HG02678 (cell line): ENCODE results near the gene SPPL2B.

Experiments used
- ATAC-seq: cut with Tn5 transposase; IDR thresholded peaks from one replicate; pipeline ENCODE4 v1.9.1; 2021; ENCODE audit warnings: mild to moderate bottlenecking, moderate library complexity; ENCODE audit not compliant: unreplicated experiment

Gene SPPL2B

DNA sequence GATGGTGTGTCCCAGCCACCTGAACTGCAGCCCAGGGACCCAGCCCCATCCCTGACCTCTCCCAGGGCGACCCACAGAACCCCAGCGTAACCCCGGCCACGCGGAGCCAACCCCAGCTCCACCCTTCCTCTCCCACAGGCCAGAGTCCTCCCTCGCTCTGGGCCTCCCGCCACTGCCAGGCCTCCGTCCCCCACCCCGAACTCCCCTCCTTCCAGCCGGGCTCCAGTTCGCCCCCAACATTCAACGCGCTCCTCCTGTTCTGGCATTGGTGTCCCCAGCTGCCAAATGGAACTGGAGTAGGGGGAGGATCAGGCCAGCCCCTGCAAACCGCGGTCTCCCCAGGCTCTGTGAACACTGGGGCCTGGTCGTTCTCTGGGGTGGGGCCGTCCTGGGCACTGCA, 28.0 kb upstream of the SPPL2B start:
- ATAC-seq = no peak

DNA sequence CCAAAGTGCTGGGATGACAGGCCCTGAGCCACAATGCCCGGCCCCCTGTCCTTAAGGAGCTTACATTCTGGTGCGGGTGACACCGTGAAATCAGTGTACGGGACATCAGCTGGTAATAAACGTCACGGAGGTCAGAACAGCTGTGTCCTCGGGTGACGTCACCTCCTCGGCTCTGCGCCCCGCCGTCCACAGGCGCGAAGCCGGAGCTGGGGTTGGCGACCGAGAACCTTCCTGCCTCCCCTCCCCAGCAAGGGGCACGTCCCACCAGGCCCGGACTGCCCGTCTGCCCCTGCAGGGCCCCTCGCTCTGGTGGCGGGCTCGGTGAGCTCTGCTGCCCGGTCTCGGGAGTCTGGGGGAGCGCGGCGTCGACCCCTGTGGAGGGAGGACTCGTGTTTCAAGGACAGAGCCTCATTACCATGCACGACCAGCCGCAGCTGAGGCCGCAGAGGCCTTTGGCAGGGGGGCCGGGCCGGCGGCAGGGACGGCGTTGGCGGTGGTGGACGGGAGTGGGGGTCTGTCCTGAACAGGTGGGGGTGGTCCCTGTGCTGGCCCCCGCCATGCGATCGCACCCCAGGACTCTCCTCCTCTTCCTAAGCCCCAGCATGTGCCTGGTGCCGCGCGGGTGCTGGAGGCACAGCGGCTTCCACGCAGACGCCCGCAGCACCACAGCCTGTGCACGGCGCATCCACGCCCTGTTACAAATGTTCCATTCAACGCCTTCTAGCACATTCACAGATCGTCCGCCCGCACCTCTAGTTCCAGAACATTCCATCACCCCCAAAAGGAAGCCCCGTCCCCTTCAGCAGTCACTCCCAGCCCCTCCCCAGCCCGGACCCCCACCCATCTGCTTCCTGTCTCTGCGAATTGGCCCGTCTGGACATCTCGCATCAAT, 25.9 kb upstream of the SPPL2B start:
- no peak for ATAC-seq

DNA sequence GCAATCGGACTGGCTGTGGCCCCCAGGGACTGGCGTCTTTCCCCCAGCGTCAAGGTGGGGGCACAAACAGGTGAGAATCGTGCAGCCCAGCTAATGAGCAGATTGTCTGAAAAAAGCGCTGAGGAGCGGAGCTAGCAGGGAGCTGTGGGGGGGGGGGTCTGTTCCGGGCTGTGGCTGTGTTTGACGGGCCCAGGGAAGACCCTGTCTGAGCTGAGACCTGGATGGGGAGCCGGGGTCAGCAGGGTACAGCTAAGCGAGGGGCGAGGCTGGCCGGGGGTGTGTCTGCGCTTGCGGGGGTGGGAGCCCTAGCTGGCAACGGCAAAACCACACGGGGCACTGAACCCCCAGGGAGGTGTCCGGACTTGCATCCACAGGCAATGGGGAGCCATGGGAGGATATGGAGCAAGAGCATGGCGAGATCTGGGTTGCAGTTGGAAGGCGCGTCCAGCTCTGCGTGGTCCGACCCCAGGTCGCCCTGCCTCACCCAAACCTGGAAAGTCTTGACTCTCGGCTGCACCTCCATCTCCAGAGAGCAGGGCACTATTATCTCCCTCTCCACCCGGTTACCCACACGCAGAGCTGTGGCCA, 25.2 kb upstream of the SPPL2B start:
- ATAC-seq = no peak

DNA sequence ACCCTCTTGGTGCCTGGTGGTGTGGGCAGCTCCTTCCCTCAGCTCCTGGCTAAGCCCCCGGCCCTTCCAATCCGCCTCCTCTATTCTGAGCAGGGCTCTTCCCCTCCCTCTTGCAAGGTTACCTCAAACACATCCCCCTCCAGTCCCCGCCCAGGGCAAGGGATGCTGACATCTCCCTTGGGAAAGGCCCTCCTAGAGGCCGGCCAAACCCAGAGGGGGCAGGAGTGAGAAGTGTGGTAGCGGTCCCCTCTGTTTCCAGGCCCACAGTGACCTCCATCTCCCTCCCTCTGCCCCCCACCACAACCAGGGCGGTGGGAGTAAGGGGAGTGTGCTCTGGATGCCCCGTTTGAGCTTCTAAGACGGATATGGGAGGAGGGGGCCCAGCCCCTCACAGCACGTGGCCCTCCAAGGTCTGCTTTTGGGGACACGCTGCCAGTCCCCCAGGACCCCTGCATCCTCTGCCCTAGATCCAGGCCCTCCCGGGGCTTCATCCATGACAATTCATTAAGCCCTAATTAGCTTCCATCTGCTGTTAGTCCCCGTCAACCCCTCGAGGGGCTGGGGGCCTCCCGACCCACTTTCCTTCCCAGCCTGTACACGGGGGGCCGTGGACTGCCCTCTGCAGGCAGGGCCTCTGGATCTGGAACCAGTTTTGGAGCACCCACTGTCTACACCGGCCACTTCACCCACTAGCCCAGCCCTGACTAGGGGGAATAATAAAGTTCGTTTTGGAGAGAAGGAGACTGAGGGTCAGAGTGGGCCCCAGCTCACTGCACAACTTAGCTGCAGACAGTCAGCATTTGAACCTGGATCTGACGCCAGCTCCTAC, 22.8 kb upstream of the SPPL2B start:
- ATAC-seq = no peak

DNA sequence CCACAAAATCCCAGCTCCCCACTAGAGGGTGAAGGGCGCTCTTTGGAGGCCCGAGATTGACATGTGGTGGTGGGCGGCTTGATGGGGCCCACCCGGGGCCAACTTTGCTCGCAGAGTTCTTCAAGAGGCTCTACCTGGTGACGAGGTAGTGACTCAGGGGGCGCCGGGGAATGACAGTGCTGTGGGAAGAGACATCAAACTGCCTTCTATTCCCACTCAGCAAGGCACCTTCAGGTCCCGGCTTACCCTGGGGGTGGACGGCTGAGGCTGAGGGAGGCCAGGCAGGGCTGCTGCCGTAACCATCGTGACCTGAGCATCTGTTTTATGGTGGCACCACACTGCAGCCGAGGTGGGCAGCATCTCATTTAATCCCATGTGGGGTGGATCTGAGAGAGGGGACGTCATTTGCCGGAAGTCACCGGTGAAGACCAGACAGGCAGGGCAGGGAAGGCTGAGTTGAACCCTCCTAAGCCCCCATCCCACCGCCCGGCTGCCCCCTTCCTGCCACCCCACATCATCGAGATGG, 22.1 kb upstream of the SPPL2B start:
- no peak for ATAC-seq

DNA sequence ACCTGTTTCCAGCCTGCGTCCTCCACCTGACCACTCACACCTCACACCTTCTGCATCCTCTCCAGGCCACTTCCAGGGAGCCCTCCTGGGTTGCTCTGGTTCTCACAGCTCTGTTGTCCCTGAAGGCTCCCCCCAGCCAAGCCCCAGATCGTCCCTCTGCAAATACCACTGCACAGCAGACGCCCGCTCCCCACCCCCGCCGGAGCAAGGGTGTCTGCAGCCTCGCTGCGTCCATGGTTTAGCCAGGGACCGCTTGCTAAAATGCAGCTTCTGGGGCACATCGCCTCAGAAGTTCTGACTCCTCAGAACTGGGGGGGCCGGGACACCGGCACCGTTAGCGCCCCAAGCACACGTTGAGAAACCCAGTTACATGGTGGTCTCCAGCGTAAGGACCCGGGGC, 21.5 kb upstream of the SPPL2B start:
- no peak for ATAC-seq

DNA sequence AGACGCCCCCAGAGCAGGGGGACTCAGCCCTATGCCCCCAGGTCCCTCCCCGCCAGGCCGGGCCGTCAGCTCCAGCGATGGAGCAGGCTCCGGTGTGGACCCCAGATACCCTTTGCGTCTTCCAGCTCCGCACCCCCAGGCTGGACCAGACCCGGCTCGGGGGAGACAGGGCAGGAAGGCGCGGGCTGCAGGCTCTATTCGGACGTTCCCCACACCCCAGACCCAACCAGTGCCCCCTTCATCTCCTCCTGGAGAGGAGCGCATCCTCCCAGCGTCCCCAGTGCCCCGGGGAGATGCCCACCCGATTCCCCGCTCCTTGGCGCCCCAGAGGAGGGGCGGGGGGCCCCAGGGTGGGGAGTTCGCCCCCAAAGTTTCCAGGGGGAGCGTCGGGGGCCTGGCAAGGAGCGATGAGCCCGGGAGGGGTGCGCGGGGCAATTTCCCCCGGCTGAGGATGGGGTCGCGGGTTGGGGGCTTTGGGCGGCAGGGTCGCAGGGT, 20.9 kb upstream of the SPPL2B start:
- ATAC-seq = no peak

DNA sequence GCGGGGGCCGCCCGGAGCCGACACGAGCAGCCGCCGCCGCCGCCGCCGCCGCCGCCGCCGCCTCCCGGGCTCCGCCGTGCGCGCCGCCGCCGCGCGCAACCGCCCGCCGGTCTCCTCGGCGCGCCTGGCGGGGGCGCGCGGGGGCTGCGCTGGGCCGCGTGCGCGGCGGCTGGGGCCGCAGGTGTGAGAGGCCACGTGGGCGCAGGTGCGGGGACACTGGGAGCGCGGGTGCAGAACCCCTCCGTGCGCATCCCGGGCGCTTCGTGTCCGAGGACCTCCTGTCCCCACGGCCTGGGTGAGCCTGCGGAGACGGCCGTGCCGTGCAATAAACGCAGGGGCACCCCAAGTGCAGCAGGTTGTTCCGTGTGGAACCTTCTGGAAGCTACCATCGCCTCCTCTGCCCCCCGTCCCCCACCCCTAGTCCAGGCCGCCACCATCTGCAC, 20.3 kb upstream of the SPPL2B start, which contains the start of gene LINGO3:
Gene LINGO3, minus strand, starts transcription at position 41 of the 443 bp plus-strand sequence. CDS start 16,378 bp downstream, outside the sequence.
- no peak for ATAC-seq

DNA sequence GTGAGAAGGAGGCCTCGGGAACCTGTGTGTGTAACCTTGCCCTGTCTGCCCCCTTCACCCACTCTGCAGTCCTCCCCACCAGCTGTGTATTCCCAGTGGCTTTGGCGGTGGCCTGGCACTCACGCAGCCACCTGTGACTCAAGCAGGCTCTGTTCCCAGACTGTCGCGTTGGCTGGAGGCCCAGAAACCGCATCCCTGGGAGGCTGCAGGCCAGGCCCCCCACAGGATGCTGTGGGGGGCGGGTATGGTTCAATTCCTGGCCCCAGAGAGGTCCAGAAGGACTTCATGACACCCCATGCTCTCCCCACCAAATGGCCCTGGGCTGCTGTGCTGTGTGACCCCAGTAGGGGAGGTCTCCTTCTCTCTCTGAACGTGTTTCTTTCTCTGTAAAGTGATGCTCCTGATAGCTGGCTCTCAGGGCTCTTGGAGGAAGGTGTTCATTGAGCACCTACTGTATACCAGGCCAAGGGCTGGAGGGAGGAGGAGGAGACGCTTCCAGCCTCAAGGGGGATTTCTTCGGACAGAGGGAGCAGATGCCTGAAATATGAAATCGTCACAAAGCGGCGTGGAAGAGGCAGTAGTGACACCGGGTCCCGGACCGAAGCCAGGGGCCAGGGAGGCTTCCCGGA, 18.6 kb upstream of the SPPL2B start:
- no peak for ATAC-seq

DNA sequence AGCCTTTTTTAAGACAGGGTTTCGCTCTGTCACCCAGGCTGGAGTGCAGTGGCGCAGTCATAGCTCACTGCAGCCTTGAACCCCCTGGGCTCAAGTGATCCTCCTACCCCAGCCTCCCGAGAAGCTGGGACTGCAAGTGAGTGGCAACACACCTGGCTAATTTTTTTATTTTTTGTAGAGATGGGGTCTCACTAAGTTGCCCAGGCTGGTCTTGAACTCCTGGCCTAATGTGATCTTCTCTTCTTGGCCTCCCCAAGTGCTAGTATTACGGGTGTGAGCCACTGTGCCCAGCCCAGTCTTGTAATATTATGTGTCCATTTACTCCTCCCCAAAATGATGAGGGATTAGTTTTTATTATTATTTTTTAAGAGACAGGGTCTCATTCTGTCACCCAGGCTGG, 17.4 kb upstream of the SPPL2B start:
- ATAC-seq = no peak

DNA sequence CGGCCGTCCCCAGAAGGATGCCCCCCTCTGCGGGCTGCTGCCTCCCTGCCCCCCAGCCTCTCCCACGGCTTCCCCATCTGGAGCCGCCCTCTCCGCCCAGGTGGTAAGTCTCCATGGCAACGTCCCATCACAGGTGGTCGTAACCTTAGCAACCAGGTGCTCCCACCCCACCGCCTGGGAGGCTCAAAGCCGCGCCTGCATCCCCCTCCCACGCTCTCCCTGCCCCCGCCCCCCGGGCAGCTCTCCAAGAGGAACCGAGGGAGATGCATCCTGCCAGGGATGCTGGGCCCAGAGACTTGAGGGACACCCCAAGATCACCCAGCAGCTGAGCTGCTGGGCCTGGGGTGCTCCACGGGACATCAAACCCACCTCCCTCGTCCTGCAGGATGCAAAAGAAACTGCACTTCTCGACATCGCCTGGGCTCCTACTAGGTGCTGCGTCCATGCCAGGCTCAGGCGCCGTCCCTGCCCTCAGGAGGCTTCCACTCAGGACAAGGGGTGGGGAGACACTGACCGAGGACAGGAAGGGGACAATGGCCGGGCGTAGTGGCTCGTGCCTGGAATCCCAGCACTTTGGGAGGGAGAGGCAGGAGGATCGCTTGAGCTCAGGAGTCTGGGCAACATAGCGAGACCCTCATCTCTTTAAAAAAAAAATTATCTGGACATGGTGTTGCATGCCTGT, 15.5 kb upstream of the SPPL2B start:
- ATAC-seq = no peak

DNA sequence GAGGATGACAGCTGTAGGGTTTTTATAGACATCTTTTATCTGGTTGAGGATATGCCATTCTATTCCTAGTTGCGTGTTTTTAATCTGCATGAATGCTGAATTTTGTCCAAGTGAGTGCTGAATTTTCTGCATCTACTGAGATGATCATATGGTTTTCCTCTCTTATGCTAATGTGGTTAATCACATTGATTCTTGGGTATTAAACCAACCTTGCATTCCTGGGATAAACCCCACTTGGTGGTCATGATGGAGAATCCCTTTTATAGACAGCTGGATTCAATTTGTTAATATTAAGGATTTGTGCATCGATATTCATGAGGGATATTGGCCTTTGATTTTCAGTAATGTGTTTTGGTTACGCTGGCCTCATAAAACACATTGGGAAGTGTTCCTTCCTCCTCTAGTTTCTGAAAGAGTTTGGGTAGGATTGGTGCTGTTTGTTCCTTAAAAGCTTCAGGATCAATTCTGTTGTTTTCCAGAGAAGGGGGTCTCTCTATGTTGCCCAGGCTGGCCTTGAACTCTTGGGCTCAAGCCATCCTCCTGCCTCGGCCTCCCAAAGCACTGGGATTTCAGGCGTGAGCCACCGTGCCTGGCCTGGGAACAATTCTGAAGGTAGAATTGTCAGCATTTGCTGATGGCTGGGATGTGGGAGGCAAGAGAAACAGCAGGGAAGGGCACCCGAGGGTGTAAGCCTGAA, 13.2 kb upstream of the SPPL2B start:
- no peak for ATAC-seq

DNA sequence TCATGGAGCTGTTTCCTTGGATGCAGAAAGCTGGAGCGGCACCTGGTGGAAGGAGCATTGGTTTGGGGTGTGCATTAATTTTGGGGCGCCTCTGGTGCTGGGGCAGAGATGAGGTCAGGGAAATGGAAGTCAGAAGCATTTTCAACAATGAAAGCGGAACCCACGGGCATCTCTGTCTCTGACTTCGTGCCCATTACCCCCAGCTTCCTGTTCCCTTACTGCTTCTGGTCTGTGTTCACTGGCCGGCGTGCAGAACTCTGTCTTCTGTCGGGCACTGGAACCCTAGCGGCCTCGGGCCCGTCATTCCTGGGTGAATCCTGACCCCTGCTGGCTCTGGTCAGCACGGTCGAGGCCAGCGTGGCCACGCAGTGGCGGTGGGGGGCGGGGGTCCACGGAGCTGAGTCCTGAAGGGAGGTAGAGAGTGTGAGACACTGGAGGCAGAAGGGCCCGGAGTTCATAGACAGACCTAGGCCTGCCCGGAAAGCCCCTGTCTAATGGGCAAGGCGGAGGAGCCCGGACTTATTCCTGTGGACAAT, 12.6 kb upstream of the SPPL2B start:
- ATAC-seq = no peak

DNA sequence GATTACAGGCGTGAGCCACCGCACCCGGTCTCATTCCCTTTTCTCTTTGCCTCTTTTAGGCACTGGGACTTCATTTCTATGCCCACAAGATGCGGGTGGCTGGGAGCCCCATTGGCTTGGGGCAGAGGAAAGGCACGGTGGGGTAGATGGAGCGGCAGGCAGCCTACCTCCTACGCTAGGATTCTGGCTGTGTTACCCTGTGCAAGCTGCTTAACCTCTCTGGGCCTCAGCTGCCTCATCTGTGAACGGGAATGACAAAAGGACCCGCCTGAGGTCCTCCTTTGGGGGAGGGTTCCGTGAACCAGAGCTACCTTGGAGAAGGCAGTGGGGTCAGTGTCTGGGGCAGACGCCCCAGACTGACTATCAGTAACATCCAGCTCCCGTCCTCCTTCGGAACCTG, 11.2 kb upstream of the SPPL2B start:
- ATAC-seq = no peak

DNA sequence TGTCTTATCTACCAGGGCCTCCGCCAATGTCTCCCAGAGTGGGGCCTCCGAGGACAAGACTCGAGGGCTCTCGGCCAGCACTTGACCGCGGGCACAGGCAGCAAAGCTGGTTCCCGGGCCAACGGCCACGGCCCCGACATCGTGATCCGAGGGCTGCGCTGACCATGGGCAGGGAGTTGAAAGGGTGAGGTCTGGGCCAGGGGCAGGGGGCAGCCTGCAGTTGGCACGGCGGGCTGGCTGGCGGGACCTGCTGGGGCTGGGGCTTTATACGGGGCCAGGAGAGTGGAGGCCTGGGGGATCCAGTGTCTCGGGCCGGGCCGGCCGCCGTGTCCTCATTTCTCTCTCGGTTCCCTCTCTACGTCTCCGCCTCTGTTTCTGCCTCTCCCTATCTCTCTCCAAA, 10.7 kb upstream of the SPPL2B start:
- no peak for ATAC-seq

DNA sequence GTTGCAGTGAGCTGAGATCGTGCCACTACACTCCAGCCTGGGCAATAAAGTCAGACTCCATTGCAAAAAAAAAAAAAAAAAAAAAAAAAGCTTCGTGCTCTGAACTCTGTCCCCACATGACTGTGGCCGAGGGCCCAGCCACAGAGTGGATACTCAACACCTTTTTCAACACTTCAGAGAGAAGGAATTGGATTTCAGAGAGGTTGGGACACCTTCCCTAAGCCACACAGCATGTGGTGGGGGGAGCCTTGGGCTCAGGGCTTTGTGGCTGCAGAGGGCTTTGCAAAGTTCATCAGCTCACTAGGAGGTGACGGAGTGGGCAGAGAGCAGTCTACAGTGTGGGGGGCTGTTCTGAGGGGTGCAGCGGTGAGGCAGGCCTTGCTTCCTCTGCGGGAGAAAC, 9.6 kb upstream of the SPPL2B start:
- ATAC-seq = no peak

DNA sequence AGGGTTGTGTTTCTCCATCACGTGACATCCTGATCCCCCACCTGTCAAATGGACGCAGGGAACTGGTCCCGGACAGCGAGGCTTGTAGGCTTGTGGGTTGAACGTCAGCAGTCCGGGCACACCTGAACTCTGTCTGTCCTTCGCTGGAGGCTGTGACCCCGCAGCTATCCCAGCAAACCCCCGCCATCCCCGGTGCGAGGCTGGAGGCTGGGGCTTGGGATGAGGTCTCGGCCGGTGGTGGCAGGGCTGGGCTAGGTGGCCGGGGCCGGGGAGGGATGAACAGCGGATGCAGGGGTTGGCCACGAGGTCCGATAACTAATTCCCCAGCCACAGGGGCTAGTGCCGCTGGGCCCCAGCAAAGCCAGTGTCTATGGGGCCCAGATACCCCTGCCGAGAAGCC, 8.9 kb upstream of the SPPL2B start:
- no peak for ATAC-seq

DNA sequence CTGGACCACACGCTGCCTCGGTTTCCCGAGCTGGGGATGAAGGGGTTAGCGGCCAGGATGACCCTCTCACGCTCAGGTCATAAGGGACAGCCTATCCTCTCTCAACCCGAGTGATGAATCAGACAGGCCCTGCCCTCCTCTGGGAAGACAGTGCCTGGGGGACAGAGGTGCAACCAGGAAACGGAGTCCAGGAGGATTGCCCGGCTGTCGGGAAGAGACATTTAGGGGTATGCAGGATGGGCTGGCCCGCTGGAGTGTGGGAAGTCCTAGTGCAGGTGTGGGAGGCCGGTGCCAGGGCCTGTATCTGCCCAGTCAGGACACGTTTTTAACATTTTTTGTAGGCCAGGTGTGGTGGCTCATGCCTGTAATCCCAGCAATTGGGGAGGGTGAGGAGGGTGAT, 8.4 kb upstream of the SPPL2B start:
- no peak for ATAC-seq

DNA sequence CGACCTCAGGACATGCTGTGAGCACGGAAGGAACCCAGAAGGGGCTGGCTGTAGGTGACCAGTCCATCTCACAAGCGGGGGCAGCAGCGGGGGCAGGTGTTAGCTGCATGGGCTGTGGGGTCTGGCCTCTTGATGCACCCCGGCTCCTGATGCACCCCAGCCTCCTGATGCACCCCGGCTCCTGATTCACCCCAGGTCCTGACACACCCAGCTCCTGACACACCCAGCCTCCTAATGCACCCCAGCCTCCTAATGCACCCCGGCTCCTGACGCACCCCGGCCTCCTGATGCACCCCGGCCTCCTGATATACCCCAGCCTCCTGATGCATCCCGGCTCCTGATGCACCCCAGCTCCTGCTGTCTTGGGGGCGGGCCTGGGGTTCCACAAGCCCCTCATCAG, 7.5 kb upstream of the SPPL2B start:
- no peak for ATAC-seq
